Measurements from ENCODE around the gene C22orf31.
"Not testable (repeated sequence)": the region's sequence is repeated elsewhere in the genome, so short reads cannot be mapped to it uniquely, and the experiment has no call there.

The C22orf31 gene

DNA sequence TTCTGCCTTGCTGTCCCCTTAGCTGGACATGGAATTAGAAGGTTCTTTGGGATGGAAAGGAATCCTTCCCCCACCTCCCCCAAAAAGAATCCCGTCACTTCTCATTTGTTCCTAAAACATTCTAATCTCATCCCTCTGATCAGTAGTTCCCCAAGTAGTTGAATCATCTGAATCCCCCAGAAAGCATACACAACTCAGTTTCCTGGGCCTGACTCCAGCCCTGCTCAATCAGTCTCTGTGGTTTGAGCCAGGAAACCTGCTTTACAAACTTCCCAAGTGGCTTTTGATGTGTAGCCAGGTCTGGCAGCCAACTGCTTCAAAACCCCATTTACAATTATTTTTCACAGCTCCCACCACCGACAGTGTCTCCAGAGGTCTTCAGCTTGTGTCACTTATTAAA is 20.2 kb downstream of the C22orf31 start:
- H3K4me3 ChIP-seq (ENCODE audit: insufficient read depth, low read length, poor library complexity, severe bottlenecking) = no peak overlapping the region
- no peaks in the 10 kb centered on the region for H3F3A ChIP-seq (ENCODE audit: insufficient read depth)
- H3K79me2 ChIP-seq (ENCODE audit: insufficient read depth, low read length) = no peaks in the 10 kb centered on the region
- H3K27ac ChIP-seq (ENCODE audit: low read depth, low read length) = no peak overlapping the region
- H3K9ac ChIP-seq (ENCODE audit: low read length) = no peak overlapping the region
- H3K9me2 ChIP-seq (replicated peaks; ENCODE audit: insufficient read depth, low read length) = no peaks in the 10 kb centered on the region
- no peaks in the 10 kb centered on the region for H3K36me3 ChIP-seq (ENCODE audit: low read length)
- H3K9me3 ChIP-seq (ENCODE audit: insufficient read depth, low read length) = no peaks in the 10 kb centered on the region
- H3K27me3 ChIP-seq (ENCODE audit: low read length) = no peaks in the 10 kb centered on the region
- no peak overlapping the region for H3K4me2 ChIP-seq (ENCODE audit: low read depth, low read length, poor library complexity, severe bottlenecking)
- TF ChIP-seq, protein P1, sequence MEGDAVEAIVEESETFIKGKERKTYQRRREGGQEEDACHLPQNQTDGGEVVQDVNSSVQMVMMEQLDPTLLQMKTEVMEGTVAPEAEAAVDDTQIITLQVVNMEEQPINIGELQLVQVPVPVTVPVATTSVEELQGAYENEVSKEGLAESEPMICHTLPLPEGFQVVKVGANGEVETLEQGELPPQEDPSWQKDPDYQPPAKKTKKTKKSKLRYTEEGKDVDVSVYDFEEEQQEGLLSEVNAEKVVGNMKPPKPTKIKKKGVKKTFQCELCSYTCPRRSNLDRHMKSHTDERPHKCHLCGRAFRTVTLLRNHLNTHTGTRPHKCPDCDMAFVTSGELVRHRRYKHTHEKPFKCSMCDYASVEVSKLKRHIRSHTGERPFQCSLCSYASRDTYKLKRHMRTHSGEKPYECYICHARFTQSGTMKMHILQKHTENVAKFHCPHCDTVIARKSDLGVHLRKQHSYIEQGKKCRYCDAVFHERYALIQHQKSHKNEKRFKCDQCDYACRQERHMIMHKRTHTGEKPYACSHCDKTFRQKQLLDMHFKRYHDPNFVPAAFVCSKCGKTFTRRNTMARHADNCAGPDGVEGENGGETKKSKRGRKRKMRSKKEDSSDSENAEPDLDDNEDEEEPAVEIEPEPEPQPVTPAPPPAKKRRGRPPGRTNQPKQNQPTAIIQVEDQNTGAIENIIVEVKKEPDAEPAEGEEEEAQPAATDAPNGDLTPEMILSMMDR (IDR thresholded peaks at IDR 0.05; ENCODE audit: insufficient read depth, low read length, poor library complexity, severe bottlenecking) = no peak
- no peak for TF ChIP-seq EZH2phosphoT487 (conservative IDR thresholded peaks at IDR 0.05; ENCODE audit: low read length)
- H2AFZ ChIP-seq (ENCODE audit: low read depth, low read length, severe bottlenecking) = no peak overlapping the region
- no peaks in the 10 kb centered on the region for H4K20me1 ChIP-seq (ENCODE audit: low read depth, low read length)

DNA sequence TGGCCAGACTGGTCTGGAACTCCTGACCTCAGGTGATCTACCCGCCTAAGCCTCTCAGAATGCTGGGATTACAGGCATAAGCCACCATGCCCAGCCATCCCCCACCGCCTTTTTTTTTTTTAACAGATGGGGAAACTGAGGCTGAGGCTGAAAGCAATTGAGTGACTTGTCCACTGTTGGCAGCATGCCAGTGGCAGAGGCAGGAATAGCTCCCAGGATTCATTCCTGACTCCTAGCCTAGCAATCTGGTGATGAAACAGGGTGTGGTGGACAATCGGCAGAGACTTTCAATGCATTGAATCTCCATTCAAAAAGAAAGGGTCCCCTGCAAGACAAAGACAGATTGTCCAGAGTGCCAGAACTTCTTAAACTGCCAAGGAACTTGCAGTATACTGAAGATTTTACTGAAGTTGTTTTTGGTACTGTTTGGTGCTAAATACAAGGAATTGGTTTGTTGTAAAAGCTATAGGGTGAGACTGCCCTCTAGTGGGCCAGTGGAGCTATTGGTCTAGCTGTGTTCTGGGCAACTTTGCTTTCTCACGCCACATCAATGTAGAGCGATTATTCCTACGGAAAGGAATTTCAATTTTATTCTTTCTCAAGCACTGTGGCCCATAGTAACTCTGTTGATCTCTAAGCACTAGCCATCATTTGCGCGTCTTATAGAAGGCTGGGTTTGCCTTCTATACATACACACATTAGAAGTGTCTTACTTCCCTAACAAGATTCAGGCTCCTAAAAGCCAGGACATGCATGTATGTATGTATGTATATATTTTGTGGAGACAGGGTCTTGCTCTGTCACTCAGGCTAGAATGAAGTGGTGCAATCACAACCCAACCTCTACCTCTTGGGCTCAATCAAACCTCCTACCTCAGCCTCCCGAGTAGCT is 21.0 kb downstream of the C22orf31 start:
- no peak overlapping the region for H2AFZ ChIP-seq (ENCODE audit: low read depth, low read length, severe bottlenecking)
- TF ChIP-seq, protein P1 (IDR thresholded peaks at IDR 0.05; ENCODE audit: insufficient read depth, low read length, poor library complexity, severe bottlenecking) = peak; percentile 81
- no peak for TF ChIP-seq EZH2phosphoT487 (conservative IDR thresholded peaks at IDR 0.05; ENCODE audit: low read length)
- H4K20me1 ChIP-seq (ENCODE audit: low read depth, low read length) = no peaks in the 10 kb centered on the region
- no peak overlapping the region for H3K27ac ChIP-seq (ENCODE audit: low read depth, low read length)
- H3K9me3 ChIP-seq (ENCODE audit: insufficient read depth, low read length) = no peaks in the 10 kb centered on the region
- H3K9ac ChIP-seq (ENCODE audit: low read length) = no peak overlapping the region
- no peaks in the 10 kb centered on the region for H3K27me3 ChIP-seq (ENCODE audit: low read length)
- H3K79me2 ChIP-seq (ENCODE audit: insufficient read depth, low read length) = no peaks in the 10 kb centered on the region
- no peak overlapping the region for H3K4me2 ChIP-seq (ENCODE audit: low read depth, low read length, poor library complexity, severe bottlenecking)
- H3K9me2 ChIP-seq (replicated peaks; ENCODE audit: insufficient read depth, low read length) = no peaks in the 10 kb centered on the region
- no peaks in the 10 kb centered on the region for H3K36me3 ChIP-seq (ENCODE audit: low read length)
- no peaks in the 10 kb centered on the region for H3F3A ChIP-seq (ENCODE audit: insufficient read depth)
- H3K4me3 ChIP-seq (ENCODE audit: insufficient read depth, low read length, poor library complexity, severe bottlenecking) = no peak overlapping the region

- H3K9me2 ChIP-seq (replicated peaks; ENCODE audit: insufficient read depth, low read length); H3K79me2 ChIP-seq (ENCODE audit: insufficient read depth, low read length); H3K9me3 ChIP-seq (ENCODE audit: insufficient read depth, low read length); H3K27me3 ChIP-seq (ENCODE audit: low read length); H4K20me1 ChIP-seq (ENCODE audit: low read depth, low read length); H3F3A ChIP-seq (ENCODE audit: insufficient read depth); H3K27ac ChIP-seq (ENCODE audit: low read depth, low read length); H3K36me3 ChIP-seq (ENCODE audit: low read length); H3K4me3 ChIP-seq (ENCODE audit: insufficient read depth, low read length, poor library complexity, severe bottlenecking); H3K9ac ChIP-seq (ENCODE audit: low read length); H3K4me2 ChIP-seq (ENCODE audit: low read depth, low read length, poor library complexity, severe bottlenecking); H2AFZ ChIP-seq (ENCODE audit: low read depth, low read length, severe bottlenecking): not testable (repeated sequence)
Measured at GRCh38 chr22:29039684-29040083, 21.9 kb downstream of the C22orf31 start.

GRCh38 chr22:29039148-29039547 is 22.5 kb downstream of the C22orf31 start:
- no peak overlapping the region for H3K4me3 ChIP-seq (ENCODE audit: insufficient read depth, low read length, poor library complexity, severe bottlenecking)
- TF ChIP-seq, protein P1 (IDR thresholded peaks at IDR 0.05; ENCODE audit: insufficient read depth, low read length, poor library complexity, severe bottlenecking) = no peak
- no peaks in the 10 kb centered on the region for H4K20me1 ChIP-seq (ENCODE audit: low read depth, low read length)

More at GRCh38 chr22:29039148-29039547, 22.5 kb downstream of the C22orf31 start:
- no peaks in the 10 kb centered on the region for H3K79me2 ChIP-seq (ENCODE audit: insufficient read depth, low read length)
- no peaks in the 10 kb centered on the region for H3K36me3 ChIP-seq (ENCODE audit: low read length)
- no peak overlapping the region for H3K4me2 ChIP-seq (ENCODE audit: low read depth, low read length, poor library complexity, severe bottlenecking)
- no peaks in the 10 kb centered on the region for H3K9me3 ChIP-seq (ENCODE audit: insufficient read depth, low read length)
- no peak overlapping the region for H3K27ac ChIP-seq (ENCODE audit: low read depth, low read length)
- H3K9ac ChIP-seq (ENCODE audit: low read length) = no peak overlapping the region
- H3F3A ChIP-seq (ENCODE audit: insufficient read depth) = no peaks in the 10 kb centered on the region
- H2AFZ ChIP-seq (ENCODE audit: low read depth, low read length, severe bottlenecking) = no peak overlapping the region
- H3K9me2 ChIP-seq (replicated peaks; ENCODE audit: insufficient read depth, low read length) = no peaks in the 10 kb centered on the region
- no peaks in the 10 kb centered on the region for H3K27me3 ChIP-seq (ENCODE audit: low read length)

Data from SU-DHL-6 (cell line).